ENCODE results near the gene LAT. TPM values are rescaled to one million over a fixed set of nuclear protein-coding genes. Genes with fewer than 3 reads are reported as not detected.
A peak's percentile ranks its signal among the peaks of the same experiment; 100 is the strongest.
"Not testable (repeated sequence)": the region's sequence is repeated elsewhere in the genome, so short reads cannot be mapped to it uniquely, and the experiment has no call there.

The LAT gene
- total and polyA plus RNA-seq, 10 donors: 28.6 to 54.2 (median 32.6) TPM

DNA sequence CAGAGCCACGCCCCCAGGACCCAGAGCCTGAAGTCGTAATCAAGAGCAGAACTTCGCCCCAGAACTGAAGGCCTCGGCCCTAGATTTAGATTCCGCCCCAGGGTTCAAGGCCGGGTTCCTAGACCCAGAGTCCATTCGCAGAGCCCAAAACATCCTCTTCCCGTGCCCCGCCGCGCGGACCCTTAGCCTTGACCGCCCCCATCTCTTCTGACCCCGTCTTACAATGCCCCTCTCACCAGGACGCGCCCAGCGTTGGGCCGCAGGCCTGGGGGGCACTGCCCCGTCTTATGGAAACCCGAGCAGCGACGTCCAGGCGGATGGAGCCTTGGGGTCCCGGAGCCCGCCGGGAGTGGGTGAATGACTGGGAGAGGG lies 48.1 kb upstream of the LAT start:
- intact Hi-C loops (cut with DNase I; ENCODE audit: low total_unique reads): no loop called here
- H3K27ac ChIP-seq: peak overlapping the region in 4 of 8 donors; percentile 34 to 70 (median 48)
- TF ChIP-seq CTCF (IDR thresholded peaks at IDR 0.05 in 8 of 11, conservative IDR thresholded peaks at IDR 0.05 in 3 of 11): no peak
- TF ChIP-seq POLR2AphosphoS5 (IDR thresholded peaks at IDR 0.05): peak in 2 of 3 donors; percentile 18 to 62
- H3K36me3 ChIP-seq: peaks cover 0 to 53% (median 0%) of the 10 kb centered on the region in 6 donors
- H3K4me1 ChIP-seq: peaks cover 5 to 49% (median 22%) of the 10 kb centered on the region in 6 donors
- H3K4me3 ChIP-seq: peak overlapping the region in 4 of 8 donors; percentile 24 to 57 (median 32)
- DNase-seq: peak; percentile 79
- WGBS, 5 donors: 72 to 83% (median 78%) methylated on average over 23 to 26 of the region's 26 CpGs
- no peaks in the 10 kb centered on the region for H3K27me3 ChIP-seq (replicated peaks in 1 of 7)
- H3K9me3 ChIP-seq: no peaks in the 10 kb centered on the region

DNA sequence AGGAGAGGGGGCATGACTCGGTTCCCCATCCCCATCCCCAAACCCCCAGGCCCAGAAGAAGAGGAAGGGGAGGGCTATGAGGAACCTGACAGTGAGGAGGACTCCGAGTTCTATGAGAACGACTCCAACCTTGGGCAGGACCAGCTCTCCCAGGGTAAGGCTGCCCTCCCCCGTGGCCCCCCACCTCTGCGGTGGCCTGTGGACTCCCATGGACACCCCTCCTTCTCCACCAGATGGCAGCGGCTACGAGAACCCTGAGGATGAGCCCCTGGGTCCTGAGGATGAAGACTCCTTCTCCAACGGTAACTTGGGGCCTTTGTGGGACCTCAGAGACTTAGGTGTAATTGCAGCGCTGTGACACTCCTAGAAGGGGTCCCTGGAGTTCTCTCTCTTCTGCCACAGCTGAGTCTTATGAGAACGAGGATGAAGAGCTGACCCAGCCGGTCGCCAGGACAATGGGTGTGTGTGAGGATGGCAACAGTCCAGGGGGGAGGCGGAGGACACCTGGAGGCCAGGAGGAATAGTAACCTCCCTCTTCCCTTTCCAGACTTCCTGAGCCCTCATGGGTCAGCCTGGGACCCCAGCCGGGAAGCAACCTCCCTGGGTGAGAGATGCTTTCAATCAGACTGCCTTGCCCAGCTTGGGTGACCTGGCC lies 47.5 kb upstream of the LAT start:
- intact Hi-C loops (cut with DNase I; ENCODE audit: low total_unique reads): no loop called here
- no peak for DNase-seq
- Histone ChIP-seq H3K36me3 (peaks cover 0 to 53% (median 0%) of the 10 kb centered on the region in 6 donors), H3K27ac (peak overlapping the region in 1 of 8 donors; percentile 70), H3K4me1 (peaks cover 5 to 48% (median 22%) of the 10 kb centered on the region in 6 donors), H3K4me3 (no peak overlapping the region), H3K27me3 (replicated peaks in 1 of 7) (no peaks in the 10 kb centered on the region), H3K9me3 (no peaks in the 10 kb centered on the region)
- TF ChIP-seq CTCF (IDR thresholded peaks at IDR 0.05 in 8 of 11, conservative IDR thresholded peaks at IDR 0.05 in 3 of 11) (no peak), POLR2AphosphoS5 (IDR thresholded peaks at IDR 0.05) (no peak), POLR2A (IDR thresholded peaks at IDR 0.05) (no peak)
- 80 to 89% (median 84%) methylated on average over 8 to 14 of the region's 14 CpGs for WGBS, 5 donors

DNA sequence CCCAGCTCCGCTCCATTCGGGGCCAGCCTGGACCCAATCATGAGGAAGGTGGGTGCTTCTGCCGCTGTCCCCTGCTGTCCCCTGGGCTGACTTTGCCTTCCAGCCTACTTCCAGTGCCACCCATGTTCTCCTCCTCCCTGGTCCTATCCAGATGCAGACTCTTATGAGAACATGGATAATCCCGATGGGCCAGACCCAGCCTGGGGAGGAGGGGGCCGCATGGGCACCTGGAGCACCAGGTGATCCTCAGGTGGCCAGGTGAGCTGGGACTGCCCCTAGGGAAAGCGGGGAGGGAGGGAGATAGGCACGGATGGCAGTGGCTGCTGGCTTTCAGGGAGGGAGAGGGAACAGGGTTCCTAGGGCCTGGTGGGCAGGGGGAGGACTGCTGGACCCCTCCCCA lies 46.1 kb upstream of the LAT start:
- Histone ChIP-seq H3K4me3 (no peak overlapping the region), H3K27me3 (replicated peaks in 1 of 7) (no peaks in the 10 kb centered on the region), H3K27ac (no peak overlapping the region), H3K36me3 (peaks cover 0 to 53% (median 0%) of the 10 kb centered on the region in 6 donors), H3K9me3 (no peaks in the 10 kb centered on the region), H3K4me1 (peaks cover 5 to 40% (median 22%) of the 10 kb centered on the region in 6 donors)
- DNase-seq: no peak
- 87 to 94% (median 91%) methylated on average over 7 of the region's 7 CpGs for WGBS, 5 donors
- TF ChIP-seq POLR2A (IDR thresholded peaks at IDR 0.05): no peak
- TF ChIP-seq POLR2AphosphoS5 (IDR thresholded peaks at IDR 0.05): peak in 1 of 3 donors; percentile 56
- intact Hi-C loops (cut with DNase I; ENCODE audit: low total_unique reads): no loop called here

DNA sequence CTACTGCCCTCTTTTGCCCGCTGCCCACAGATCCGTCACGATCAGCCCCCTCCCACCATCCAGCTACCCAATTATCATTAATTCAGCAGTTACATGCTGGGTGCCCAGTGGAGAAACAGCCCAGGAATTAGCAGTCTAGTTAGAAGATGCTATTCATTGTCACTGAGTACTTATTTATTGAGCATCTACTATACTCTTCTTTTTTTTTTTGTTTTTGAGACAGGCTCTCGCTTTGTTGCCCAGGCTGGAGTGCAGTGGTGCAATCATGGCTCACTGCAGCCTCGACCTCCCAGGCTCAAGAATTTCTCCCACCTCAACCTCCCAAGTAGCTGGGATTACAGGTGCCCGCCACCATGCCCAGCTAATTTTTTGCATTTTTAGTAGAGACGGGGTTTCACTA lies 45.0 kb upstream of the LAT start:
- intact Hi-C loops (cut with DNase I; ENCODE audit: low total_unique reads); H3K4me3 ChIP-seq; H3K9me3 ChIP-seq; H3K27ac ChIP-seq; DNase-seq; H3K27me3 ChIP-seq (replicated peaks in 1 of 7): not testable (repeated sequence)
- H3K4me1 ChIP-seq: peaks cover 5 to 35% (median 21%) of the 10 kb centered on the region in 6 donors
- H3K36me3 ChIP-seq: peaks cover 0 to 44% (median 0%) of the 10 kb centered on the region in 6 donors
- 89 to 93% (median 92%) methylated on average over 7 of the region's 7 CpGs for WGBS, 5 donors

GRCh38 chr16:28943281-28943680 lies 41.6 kb upstream of the LAT start:
- Histone ChIP-seq H3K27me3 (replicated peaks in 1 of 7) (no peaks in the 10 kb centered on the region), H3K36me3 (peaks cover 0 to 11% (median 0%) of the 10 kb centered on the region in 6 donors), H3K27ac (peak overlapping the region in 1 of 8 donors; percentile 16), H3K4me1 (peaks cover 10 to 21% (median 17%) of the 10 kb centered on the region in 6 donors), H3K9me3 (no peaks in the 10 kb centered on the region), H3K4me3 (no peak overlapping the region)
- no peak for DNase-seq
- TF ChIP-seq POLR2A (IDR thresholded peaks at IDR 0.05) (no peak), POLR2AphosphoS5 (IDR thresholded peaks at IDR 0.05) (no peak), CTCF (IDR thresholded peaks at IDR 0.05 in 8 of 11, conservative IDR thresholded peaks at IDR 0.05 in 3 of 11) (no peak)
- intact Hi-C loops (cut with DNase I; ENCODE audit: low total_unique reads): no loop called here

Data from spleen (tissue), 11 donors.